Stimulated activated CD4-positive, alpha-beta T cell treated with anti-CD3 and anti-CD28 coated beads, Interleukin-4, amount 100 ng/mL, for 1 hour (primary cell): ENCODE results near the gene SLX4.
"Not testable (repeated sequence)": the region's sequence is repeated elsewhere in the genome, so short reads cannot be mapped to it uniquely, and the experiment has no call there.

ENCODE experiments used
- DNase-seq: peaks from one replicate; pipeline ENCODE4 v3.0.0-alpha.2; 2020

Gene SLX4

GRCh38 chr16:3611146-3611975 lies at the start of gene SLX4:
TSS of gene SLX4 (minus strand) at chr16:3611606. CDS start at chr16:3608964, 2,642 bp downstream.
- DNase-seq = peak; percentile 89

GRCh38 chr16:3659251-3659650 lies 47.8 kb upstream of the SLX4 start:
- DNase-seq = no peak

- peak; percentile 45 for DNase-seq
Observed at GRCh38 chr16:3656491-3657468, 45.4 kb upstream of the SLX4 start.

GRCh38 chr16:3656160-3656490 lies 44.7 kb upstream of the SLX4 start:
- DNase-seq = not testable (repeated sequence)

GRCh38 chr16:3655396-3656159 lies 44.2 kb upstream of the SLX4 start:
- no peak for DNase-seq

- DNase-seq = no peak
Observed at GRCh38 chr16:3655030-3655395, 43.6 kb upstream of the SLX4 start.

- peak; percentile 56 for DNase-seq
Observed at GRCh38 chr16:3654249-3654991, 43.0 kb upstream of the SLX4 start, which contains the start of gene DNASE1. TSS of gene DNASE1 (plus strand) at chr16:3654691. CDS start at chr16:3655374, 683 bp downstream.

- DNase-seq = no peak
Observed at GRCh38 chr16:3652373-3653195, 41.2 kb upstream of the SLX4 start.

- DNase-seq = no peak
Observed at GRCh38 chr16:3651461-3652372, 40.3 kb upstream of the SLX4 start.

- DNase-seq = no peak
Observed at GRCh38 chr16:3650631-3651265, 39.3 kb upstream of the SLX4 start.

- no peak for DNase-seq
Observed at GRCh38 chr16:3646348-3646920, 35.0 kb upstream of the SLX4 start.

- no peak for DNase-seq
Observed at GRCh38 chr16:3645504-3646347, 34.3 kb upstream of the SLX4 start.

GRCh38 chr16:3645108-3645503 lies 33.7 kb upstream of the SLX4 start:
- DNase-seq = no peak

GRCh38 chr16:3643095-3643730 lies 31.8 kb upstream of the SLX4 start:
- DNase-seq = no peak

GRCh38 chr16:3642397-3643094 lies 31.1 kb upstream of the SLX4 start:
- no peak for DNase-seq

- DNase-seq = no peak
Observed at GRCh38 chr16:3641801-3642396, 30.5 kb upstream of the SLX4 start.
